ENCODE data around the gene FMO3. TPM values are rescaled to one million over a fixed set of nuclear protein-coding genes. Genes with fewer than 3 reads are reported as not detected.

Gene FMO3
- total and polyA plus RNA-seq, 2 donors (not counting 3 experiments of a cell fraction or from before 2014, with no cell fraction given): not detected

DNA sequence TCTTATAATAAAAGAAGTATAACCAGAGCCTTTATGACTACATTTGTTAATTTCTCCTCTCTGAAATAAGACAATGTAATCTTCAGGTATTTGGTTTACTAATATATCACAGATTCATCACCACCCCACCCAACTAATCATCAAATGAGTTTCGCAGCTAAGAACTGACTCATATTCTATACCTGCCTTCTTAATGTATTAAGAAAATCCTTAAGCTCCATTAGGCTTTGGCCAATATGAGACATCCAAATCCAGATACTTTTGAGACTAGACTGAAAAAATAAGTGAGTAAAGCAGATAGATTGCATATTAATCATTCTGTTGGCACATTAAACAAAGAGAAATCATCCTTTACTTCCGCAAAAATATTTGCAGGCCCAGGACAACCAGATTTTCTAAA is 75.7 kb downstream of the FMO3 start:
- ChIA-PET CTCF (no interaction called here), POLR2A (no interaction called here)

More for the DNA sequence above, 75.7 kb downstream of the FMO3 start:
- Histone ChIP-seq H3K4me1 (ENCODE audit: control insufficient read depth, extremely low read depth, insufficient read depth, low read length) (no peaks in the 10 kb centered on the region), H3K4me2 (ENCODE audit: insufficient read depth, low read length) (no peak overlapping the region), H3K79me2 (ENCODE audit: control insufficient read depth, insufficient read depth, low read length) (no peaks in the 10 kb centered on the region), H4K20me1 (replicated peaks; ENCODE audit: control insufficient read depth, extremely low read depth, insufficient read depth, low read length) (no peaks in the 10 kb centered on the region), H3K27me3 (ENCODE audit: control insufficient read depth in 2 of 2, insufficient read depth in 2 of 2, low read length in 2 of 2) (no peaks in the 10 kb centered on the region), H3K9ac (replicated peaks; ENCODE audit: extremely low read depth, insufficient read depth, low read length) (no peak overlapping the region), H2AFZ (ENCODE audit: low read depth, low read length) (no peak overlapping the region), H3K4me3 (replicated peaks in 1 of 3; ENCODE audit: insufficient read depth in 1 of 3, low read depth in 1 of 3, low read length in 3 of 3) (no peak overlapping the region), H3K9me1 (replicated peaks; ENCODE audit: control insufficient read depth, extremely low read depth, insufficient read depth, low read length) (no peaks in the 10 kb centered on the region), H3K36me3 (ENCODE audit: control insufficient read depth in 2 of 2, extremely low read depth in 1 of 2, insufficient read depth in 2 of 2, low read length in 2 of 2) (no peaks in the 10 kb centered on the region), H3K27ac (ENCODE audit: insufficient read depth, low read depth, low read length) (no peak overlapping the region), H3K9me3 (replicated peaks; ENCODE audit: control insufficient read depth, insufficient read depth, low read length) (no peaks in the 10 kb centered on the region)
- FAIRE-seq (no peak), DNase-seq (ENCODE audit: low read depth, low spot score) (no peak)
- intact Hi-C loops (cut with micrococcal nuclease): no loop called here
- TF ChIP-seq EZH2 (IDR thresholded peaks at IDR 0.05; ENCODE audit: borderline replicate concordance, low read depth, low read length, severe bottlenecking) (no peak), CTCF (IDR thresholded peaks at IDR 0.05; ENCODE audit: extremely low read depth in 1 of 2, insufficient read depth in 1 of 2, low read depth in 1 of 2, low read length in 2 of 2) (no peak)
- dilution Hi-C loops (cut with MboI; ENCODE audit: extremely low pct_ligation_motif_present, low sequenced_read_pairs): no loop called here
- BruUV-seq (replicated peaks): no TSS peak

MicroRNA genes within 50 kb of the gene (microRNA counts, 767-probe panel; counts per million panel counts)
- microRNA hsa-miR-1295a: 723 counts per million, percentile 96 among the panel's probes with 10 or more counts

Small RNA genes within 50 kb of the gene (microRNA-seq; reads per million reads assigned to microRNA genes)
- gene MIR1295A (ENCODE audit: borderline number of aligned reads, borderline replicate concordance) (not detected), gene MIR1295B (ENCODE audit: borderline number of aligned reads, borderline replicate concordance) (not detected)

Small RNA genes within 50 kb of the gene (small RNA-seq; reads per million reads assigned to genes)
- not detected for gene MIR1295A (ENCODE audit: insufficient read depth, insufficient read length, low read depth, low replicate concordance)

Other genes starting within 250 kb of the FMO3 start
- gene MROH9, start 155.4 kb upstream of the FMO3 start, total RNA-seq: not detected in 2 replicates
- not detected in 2 replicates for gene MROH9, start 155.4 kb upstream of the FMO3 start, polyA plus RNA-seq
- gene FMO2, start 94.4 kb downstream of the FMO3 start, total RNA-seq: not detected in 2 replicates
- gene FMO2, start 94.4 kb downstream of the FMO3 start, polyA plus RNA-seq: not detected in 2 replicates
- not detected in 2 replicates for gene FMO1, start 157.6 kb downstream of the FMO3 start, total RNA-seq
- not detected in 2 replicates for gene FMO1, start 157.6 kb downstream of the FMO3 start, polyA plus RNA-seq
- 0.16 and 0.33 TPM in 2 replicates for gene FMO4, start 223.3 kb downstream of the FMO3 start, total RNA-seq
- gene FMO4, start 223.3 kb downstream of the FMO3 start, polyA plus RNA-seq: 0.24 and 0.25 TPM in 2 replicates